ENCODE measurements around the gene RIPOR2.
"Not testable (repeated sequence)": the region's sequence is repeated elsewhere in the genome, so short reads cannot be mapped to it uniquely, and the experiment has no call there.

The RIPOR2 gene

DNA sequence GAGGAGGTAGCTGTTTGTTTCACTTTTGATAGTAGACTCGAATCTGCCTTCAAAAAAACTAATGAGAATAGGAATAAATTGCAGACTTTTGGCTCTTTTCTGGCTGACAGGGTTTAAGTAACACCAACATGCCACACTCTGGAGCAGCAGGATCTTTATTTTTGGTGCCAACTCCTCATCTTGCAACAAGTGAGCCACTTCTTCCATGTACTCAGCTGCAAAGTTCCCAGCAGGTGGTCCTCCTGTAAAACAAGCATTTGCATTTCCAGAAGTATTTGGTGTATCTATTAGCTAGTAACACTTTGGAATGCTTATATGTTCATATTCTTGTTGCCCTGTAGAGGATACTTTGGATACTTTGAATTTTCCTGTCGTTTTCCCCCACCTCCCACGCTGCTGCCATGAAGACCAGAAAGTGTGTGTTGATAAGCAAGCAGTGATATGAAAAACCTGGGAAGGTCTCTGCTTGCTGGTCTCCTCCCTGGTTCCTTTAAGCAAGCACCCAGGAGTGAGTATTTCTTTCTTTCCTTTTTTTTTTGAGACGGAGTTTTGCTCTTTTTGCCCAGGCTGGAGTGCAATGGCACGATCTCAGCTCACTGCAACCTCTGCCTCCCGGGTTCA is 138.1 kb downstream of the RIPOR2 start:
- DNase-seq = no peak

DNA sequence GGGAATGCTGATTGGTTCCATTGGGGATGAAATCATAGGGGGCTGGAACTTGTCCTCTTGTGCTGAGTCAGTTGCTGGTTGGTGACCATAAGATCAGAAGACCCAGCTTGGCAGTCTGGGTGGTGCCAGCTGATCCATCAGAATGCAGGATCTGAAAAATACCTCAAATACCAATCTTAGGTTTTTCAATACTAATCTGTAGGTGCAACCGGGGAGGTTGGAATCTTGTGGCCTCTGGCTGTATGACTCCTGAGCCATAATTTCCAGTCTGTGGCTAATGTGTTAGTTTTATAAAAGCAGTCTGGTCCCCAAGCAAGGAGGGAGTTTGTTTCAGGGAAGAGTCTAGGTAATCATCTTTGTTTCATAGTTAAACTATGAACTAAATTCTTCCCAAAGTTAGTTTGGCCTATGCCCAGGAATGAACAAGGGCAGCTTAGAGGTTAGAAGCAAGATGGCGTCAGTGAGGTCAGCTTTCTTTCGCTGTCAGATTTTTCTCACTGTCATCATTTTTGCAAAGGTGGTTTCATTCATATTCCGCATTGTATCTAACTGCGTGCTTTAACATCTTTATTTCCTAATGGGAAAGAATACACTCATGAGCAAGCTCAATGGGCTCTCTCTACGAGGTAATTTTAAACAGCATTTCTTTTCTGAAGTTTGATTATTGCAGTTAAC is 139.0 kb downstream of the RIPOR2 start:
- DNase-seq = no peak

DNA sequence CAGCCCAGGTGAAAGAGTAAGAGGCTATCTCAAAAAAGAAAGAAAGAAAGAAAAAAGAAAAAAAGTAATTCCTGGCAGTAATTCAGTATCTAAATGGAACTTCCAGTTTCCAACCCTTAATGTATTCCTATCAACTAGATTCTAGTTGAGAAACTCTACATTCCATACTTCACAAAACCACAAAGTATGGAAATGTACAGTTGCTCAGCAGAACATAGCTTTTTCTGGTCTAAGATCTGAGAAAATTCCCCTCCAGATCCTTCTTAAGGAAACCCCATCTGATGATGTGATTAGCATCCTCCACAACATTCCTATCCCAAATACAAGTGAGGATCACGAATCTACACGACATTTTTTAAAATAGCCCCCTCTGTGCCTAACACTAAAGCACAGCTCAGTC is 140.7 kb downstream of the RIPOR2 start:
- DNase-seq = no peak

DNA sequence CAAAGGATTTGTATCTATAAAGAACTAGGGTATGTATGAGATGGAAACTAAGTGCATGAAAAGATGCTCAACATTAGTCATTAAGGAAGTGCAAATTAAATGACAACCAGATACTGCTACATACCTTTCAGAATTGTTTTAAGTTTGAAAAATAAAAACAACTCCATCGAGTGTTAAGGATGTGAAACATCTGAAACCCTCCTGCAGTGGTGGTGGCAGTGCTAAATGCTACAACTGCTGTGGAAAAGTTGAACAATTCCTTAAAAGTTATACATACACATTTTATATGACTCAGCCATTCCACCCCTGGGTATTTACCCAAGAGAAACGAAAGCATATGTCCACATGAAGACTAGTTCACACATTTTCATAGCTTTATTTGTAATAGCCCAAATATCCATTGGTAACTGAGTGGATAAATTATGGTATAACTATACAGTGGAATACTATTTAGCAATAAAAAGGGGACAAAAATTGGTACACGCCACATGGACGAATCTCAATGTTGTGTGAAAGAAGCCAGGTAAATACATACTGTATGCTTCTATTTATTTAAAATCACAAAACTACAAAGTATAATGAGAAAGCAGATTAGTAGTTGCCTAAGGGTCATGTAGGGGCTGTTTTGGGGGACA is 147.6 kb downstream of the RIPOR2 start:
- no peak for DNase-seq

DNA sequence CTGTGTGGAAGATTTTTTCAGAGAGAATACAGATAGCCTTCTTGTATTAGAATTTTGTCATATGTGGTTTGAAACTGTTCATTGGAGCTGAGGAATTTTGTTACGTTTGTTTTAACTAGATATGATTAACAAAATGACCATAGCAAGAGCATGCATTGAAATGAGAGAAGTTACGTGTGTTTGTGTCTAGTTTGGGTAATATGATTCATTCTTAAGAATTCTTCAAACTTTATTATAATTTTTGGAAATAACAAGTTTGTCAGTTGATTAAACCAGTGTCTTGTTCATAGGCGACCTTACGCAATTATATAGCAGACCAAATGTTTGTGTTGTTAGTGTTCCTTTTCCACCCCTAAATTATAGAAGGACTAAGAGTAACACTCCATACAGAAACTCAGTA is 155.6 kb downstream of the RIPOR2 start:
- no peak for DNase-seq

DNA sequence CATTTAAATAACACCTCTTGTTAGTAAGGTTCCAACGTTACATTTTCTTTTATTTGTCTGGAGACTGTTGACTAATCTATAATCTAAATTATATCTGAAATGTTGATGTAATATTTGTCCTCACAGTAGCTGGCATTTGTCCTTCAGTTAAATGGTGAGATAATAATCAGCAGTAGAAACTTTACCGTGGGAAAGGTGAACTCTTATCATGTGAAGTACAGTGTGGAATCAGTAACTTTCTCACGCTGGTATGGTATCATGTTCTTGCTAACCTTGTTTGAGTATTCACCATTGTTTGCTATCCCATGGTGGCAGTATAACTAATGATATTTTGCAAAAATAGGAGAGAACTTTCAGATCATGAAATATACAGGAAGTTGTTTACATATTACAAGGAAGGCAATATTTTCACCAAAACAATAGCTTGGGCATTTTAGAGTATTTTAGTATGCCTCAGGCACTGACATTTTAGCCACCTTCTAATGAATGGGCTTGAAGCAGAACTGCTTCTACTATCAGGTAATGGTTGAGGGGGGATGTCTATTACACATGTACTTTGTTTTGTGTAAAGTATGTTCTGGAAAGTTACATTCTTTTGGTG is 156.2 kb downstream of the RIPOR2 start:
- DNase-seq = no peak

DNA sequence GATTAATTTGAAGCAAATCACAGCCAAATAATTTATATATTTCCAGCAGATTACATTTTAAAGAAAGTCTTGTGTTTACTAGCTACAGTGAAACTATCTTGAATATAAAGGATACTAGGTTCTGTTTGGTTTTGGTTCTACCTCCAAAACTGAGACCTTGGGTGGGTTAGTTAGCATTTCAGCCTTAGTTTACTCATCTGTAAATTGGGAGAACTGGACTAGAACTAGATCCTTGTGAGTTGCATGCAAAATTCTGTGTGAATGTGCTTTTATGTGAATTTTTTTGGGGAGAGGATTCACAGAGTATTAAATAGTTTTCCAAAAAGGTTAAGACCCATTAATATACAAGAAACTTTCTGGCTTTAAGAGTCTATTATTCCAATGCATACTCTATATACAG is 156.9 kb downstream of the RIPOR2 start:
- no peak for DNase-seq

DNA sequence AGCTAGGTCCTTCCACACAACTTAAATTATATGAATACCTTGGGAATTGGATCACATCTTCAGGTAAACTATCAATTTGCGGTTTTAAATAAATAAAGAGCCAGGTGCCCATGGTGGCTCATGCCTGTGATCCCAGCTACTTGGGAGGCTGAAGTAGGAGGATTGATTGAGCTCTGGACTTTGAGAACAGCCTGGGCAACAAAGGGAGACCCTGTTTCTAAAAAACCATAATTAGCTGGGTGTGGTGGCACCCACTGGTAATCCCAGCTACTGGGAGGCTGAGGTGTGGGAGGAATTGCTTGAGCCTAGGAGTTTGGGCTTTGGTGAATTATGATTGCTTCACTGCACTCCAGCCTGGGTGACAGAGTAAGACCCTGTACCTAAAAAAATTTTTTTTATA is 157.6 kb downstream of the RIPOR2 start:
- DNase-seq = no peak

DNA sequence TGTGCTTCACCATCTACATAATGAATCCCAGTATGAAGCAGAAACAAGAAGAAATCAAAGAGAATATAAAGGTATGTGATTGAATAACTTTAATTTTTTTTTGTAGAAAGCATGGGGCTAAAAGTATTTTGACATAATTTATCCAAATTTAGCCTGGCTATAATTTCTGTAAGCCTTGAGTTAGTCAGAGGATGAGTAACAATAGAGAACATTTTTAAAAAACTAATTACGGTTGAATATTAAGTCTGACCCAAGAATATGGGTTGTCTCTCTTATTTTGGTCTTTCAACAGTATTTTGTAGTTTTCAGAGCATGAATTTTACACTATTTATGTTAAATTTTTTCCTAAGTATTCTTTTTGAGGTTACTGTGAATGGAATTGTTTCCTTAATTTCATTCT is 158.5 kb downstream of the RIPOR2 start:
- DNase-seq = no peak

DNA sequence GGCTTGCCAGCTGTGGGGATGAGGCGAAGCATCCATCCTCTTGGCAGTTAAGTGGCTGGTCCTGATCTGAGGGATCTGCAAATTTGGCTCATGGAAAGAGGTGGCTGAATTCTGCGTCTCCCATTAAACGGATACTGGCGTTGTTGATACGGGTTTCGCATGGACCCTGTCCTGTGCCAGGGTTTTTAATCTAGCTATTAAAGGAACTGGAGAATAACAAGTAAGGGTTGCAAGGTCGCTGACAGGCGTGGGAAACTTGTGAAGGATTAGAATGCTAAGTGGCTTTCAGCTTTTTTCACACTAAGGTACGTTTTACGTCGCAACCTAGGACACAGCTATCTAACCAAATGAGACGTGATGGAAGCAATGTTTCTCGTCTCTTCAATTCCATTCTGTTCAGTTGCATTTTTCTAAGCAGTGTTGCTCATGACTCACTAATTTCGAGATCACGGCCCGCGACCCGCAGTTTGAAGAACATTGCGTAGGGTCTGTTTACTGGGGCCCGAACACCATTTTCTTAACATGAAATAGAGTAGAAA is 160.2 kb downstream of the RIPOR2 start:
- no peak for DNase-seq

DNA sequence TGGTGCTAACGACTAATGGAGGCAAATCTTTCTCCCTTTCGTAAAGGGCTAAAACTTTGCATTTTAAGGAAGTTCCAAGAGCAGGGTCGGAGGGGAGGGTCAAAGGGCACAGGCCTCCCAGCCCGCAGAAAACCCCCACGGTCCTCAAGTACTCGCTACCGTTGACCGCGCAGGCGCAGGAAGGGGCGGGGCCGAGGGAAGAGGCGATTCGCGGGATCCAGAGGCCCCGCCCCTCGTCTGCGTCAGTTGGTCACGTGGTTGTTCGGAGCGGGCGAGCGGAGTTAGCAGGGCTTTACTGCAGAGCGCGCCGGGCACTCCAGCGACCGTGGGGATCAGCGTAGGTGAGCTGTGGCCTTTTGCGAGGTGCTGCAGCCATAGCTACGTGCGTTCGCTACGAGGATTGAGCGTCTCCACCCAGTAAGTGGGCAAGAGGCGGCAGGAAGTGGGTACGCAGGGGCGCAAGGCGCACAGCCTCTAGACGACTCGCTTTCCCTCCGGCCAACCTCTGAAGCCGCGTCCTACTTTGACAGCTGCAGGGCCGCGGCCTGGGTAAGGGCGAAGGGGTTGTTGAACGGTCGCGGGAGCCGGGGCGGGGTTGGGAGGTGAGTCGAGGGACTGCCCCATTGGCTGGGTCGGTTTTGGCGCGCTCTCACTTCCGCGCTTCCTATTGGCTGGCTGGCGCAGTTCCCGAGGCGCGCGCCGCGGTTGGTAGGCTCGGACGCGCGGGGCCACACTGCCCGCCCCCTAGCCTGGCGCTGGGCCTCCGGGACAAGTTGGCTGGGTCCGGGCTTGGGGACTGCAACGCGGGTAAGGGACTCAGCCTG is 160.9 kb downstream of the RIPOR2 start, which contains the start of gene GMNN:
Gene GMNN, plus strand, starts transcription at position 242 of the 824 bp plus-strand sequence. CDS start 2,310 bp downstream, outside the sequence.
- DNase-seq = peak; percentile 89

DNA sequence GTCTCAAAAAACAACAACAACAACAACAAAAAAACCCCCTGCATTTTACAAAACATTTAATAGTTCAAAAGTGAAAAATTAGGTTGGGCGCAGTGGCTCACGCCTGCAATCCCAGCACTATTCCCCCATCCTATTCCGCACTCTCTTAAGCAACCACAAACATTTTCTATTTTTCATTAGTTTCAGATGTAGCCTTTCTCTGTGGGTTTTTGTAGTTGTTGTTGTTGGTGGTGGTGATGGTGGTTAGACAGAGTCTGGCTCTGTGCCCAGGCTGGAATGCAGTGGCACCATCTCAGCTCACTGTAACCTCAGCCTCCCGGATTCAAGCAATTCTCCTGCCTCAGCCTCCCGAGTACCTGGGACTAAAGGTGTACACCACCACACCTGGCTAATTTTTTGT is 167.4 kb downstream of the RIPOR2 start:
- no peak for DNase-seq

DNA sequence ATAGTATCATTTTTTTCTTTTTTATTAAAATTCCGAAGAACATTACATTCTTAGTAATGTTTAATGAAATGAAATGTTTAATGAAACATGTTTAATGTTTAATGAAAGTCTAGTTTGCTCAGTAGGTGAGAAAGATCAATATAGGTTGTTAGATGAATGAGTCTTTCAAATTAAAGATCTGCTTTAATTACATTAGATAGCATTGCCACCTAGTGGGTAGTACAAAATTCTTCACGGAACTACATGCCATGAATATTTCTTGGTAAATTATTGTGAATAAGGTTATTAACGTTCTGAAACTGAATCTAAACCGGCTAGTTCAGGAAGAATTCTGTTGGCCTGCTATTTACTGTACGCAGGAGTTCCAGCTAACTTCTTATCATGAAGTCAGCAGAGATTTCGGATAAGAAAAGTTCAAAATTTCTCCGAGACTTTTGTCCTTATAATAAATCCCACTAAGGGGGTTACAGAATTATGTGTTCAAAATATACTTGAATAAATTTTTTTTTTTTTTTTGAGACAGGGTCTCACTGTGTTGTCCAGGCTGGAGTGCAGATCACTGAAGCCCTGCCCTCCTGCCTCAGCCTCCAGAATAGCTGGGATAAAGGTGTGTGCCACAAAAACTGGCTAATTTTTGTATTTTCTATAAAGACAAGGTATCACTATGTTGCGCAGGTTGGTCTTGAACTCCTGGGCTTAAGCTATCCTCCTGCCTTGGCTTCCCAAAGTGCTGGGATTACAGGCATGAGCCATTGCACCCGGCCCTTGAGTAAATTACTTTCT is 168.9 kb downstream of the RIPOR2 start:
- peak; percentile 32 for DNase-seq

DNA sequence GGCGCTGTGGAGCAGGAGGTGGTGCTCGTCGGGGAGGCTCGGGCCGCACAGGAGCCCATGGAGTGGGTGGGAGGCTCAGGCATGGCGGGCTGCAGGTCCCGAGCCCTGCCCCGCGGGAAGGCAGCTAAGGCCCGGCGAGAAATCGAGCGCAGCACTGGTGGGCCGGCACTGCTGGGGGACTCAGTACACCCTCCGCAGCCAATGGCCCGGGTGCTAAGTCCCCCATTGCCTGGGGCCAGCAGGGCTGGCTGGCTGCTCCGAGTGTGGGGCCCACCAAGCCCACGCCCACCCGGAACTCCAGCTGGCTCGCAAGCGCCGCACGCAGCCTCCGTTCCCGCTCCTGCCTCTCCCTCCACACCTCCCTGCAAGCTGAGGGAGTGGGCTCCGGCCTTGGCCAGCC is 169.8 kb downstream of the RIPOR2 start:
- not testable (repeated sequence) for DNase-seq

DNA sequence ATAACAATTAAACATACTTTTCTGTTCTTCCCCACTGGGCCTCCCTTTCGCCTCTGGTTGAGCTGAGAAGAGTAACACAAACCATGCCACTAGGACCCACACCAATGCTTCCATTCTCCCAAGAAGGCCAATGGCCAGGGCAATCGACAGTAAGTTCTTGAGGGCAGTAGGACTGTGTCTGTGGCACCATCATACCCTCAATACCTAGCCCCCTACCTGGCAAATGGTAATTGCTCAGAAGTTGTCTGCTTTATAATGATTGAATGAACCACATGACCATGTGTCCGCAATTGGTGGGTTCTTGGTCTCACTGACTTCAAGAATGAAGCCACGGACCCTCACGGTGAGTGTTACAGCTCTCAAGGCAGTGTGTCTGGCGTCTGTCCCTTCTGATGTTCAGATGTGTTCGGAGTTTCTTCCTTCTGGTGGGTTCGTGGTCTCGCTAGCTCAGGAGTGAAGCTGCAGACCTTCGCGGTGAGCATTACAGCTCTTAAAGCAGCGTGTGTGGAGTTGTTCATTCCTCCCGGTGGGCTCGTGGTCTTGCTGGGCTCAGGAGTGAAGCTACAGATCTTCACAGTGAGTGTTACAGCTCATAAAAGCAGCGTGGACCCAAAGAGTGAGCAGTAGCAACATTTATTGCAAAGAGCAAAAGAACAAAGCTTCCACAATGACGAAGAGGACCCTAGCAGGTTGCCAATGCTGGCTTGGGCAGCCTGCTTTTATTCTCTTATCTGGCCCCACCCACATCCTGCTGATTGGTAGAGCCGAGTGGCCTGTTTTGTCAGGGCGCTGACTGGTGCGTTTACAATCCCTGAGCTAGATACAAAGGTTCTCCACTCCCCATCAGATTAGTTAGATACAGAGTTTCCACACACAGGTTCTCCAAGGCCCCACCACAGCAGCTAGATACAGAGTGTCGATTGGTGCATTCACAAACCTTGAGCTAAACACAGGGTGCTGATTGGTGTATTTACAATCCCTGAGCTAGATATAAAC is 170.6 kb downstream of the RIPOR2 start:
- not testable (repeated sequence) for DNase-seq

DNA sequence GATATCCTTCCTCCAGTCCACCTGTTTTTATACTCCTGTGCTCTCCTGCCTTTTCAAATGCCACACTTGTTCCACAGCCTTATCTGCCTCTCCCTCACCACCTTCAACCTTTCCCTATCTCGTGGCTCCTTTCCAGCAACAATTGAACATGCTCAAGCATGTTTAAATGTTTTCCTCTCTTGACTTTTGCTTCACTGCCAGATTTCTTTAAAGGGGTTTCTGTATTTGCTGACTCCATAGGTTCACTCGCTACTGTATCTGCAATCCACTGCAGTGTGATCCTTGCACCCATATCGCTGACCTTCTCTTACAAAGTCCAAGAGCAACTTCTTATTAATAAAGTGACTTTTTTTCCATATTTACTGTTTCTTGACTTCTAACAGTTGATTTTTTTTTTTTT is 172.2 kb downstream of the RIPOR2 start:
- no peak for DNase-seq

DNA sequence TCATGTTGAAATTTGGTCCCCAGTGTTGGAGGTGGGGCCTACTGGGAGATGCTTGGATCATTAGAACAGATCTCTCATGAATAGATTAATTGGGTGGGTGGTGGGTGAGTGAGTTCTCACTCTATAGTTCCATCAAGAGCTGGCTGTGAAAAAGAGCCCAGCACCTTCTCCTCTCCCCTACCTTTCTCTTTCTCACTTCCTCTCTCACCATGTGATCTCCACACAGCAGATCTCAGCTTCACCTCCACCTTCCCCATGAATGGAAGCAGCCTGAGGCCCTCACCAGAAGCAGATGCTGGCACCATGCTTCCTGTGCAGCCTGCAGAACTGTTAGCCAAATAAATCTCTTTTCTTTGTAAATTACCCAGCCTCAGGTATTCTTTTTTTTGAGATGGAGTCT is 173.9 kb downstream of the RIPOR2 start:
- no peak for DNase-seq

DNA sequence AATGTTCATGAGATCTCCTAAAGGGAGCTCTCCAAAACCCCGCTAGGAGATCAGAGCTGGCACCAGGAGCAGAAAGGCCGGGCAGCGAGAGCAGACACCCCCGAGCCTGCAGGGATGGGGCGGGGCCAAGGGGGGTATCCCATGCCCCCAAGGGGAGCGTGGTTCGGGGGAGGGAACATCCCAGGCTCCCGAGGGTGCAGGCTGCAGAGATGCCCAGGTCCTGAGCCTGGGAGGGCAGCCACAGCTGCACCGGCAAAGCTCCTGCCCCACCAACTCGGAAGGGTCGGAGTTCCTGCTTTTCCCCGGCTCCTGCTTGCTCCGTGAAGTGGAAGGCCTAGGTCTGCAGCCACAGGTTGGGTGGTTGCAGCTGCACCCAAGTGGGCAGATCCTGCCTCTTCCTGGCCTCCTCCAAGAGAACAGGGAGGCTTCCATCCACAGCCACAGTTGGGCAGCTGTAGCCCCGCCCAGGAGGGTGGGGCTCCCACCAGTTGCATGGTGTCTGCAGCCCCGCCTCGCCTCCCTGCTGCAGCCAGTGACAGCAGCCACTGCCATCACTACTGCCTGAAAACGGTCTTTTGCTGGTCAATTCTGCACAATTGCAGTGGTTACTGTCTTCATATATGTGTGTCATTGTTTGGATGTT is 174.4 kb downstream of the RIPOR2 start:
- no peak for DNase-seq

DNA sequence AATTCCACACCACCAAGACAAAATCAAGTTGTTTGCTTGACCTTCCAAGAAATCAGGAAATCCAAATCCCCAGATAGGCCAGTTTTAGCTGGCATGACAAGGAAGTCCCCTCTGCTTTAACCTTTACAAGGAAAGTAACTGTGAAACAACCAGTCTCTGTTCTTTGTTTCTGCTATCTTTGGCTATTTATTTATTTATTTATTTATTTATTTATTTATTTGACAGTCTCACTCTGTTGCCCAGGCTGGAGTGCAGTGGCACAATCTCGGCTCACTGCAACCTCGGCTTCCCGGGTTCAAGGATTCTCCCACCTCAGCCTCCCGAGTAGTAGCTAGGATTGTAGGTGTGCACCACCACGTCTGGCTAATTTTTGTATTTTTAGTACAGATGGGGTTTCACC is 175.6 kb downstream of the RIPOR2 start:
- no peak for DNase-seq

DNA sequence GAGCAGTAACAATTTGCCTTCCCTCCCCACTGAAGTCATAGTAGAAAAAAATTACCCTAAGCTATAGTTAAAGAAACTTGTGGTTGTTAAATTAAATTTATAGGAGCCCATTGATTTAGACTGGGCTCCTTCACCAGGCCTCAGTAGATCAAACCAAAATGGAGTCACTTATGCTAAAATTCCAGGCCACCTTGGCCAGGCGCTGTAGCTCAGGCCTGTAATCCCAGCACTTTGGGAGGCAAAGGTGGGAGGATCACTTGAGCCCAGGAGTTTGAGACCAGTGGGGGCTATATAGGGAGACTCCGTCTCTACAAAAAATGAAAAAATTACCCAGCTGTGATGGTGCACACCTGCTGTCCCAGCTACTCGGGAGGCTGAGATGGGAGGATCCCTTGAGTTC is 176.0 kb downstream of the RIPOR2 start:
- no peak for DNase-seq

All from NCI-H1694 treated with DMSO at 0.1 percent for 48 hours (cell line).